PFSK-1 (cell line): ENCODE results near the gene VN1R4.

ENCODE experiments used
- FOXP2 ChIP-seq: optimal IDR thresholded peaks from 2 replicates; pipeline ENCODE3; 2011; ENCODE audit warnings: borderline replicate concordance, control low read depth, inconsistent platforms; ENCODE audit not compliant: insufficient read depth; ENCODE audit errors: extremely low read length, extremely low read depth
- REST ChIP-seq, 2 experiments: IDR thresholded peaks; 2 replicates each; pipeline versions ENCODE4 v1.6.1 to v1.8.0; 2011 to 2012; ENCODE audit warnings: low read depth in 2 of 2, low read length in 2 of 2, control low read depth in 1 of 2, inconsistent platforms in 1 of 2, mild to moderate bottlenecking in 1 of 2, moderate library complexity in 1 of 2; ENCODE audit not compliant: insufficient read depth in 1 of 2
- TAF1 ChIP-seq: IDR thresholded peaks from 2 replicates; pipeline ENCODE4 v1.6.1; 2012; ENCODE audit warnings: low read length, control low read depth, borderline replicate concordance; ENCODE audit not compliant: insufficient read depth

- TF ChIP-seq FOXP2 (no peak), TAF1 (no peak), REST (IDR thresholded peaks at IDR 0.05; ENCODE audit: insufficient read depth in 1 of 2, low read depth in 2 of 2, low read length in 2 of 2) (no peak)
Measured at GRCh38 chr19:53294786-53295441, 27.4 kb upstream of the VN1R4 start.
